Astrocyte of the spinal cord (primary cell): ENCODE data around the gene COQ3.
A peak's percentile ranks its signal among the peaks of the same experiment; 100 is the strongest.

Experiments used
- DNase-seq: peaks from one replicate; pipeline ENCODE4 v3.0.0; 2011; ENCODE audit warnings: low read depth, low spot score
- H3K4me3 ChIP-seq: 2 replicates; pipeline ENCODE4 v1.5.1; 2011; ENCODE audit warnings: low read depth, mild to moderate bottlenecking, low read length, moderate library complexity
- in situ Hi-C: cut with HindIII; loops from 2 replicates; pipeline ENCODE4 v1.10.0; 2017; ENCODE audit warnings: low sequenced_read_pairs
- TF ChIP-seq, protein P1 (sequence below): IDR thresholded peaks from 2 replicates; pipeline ENCODE4 v1.5.1; 2012; ENCODE audit warnings: low read depth, mild to moderate bottlenecking, low read length, inconsistent platforms

COQ3 gene

DNA sequence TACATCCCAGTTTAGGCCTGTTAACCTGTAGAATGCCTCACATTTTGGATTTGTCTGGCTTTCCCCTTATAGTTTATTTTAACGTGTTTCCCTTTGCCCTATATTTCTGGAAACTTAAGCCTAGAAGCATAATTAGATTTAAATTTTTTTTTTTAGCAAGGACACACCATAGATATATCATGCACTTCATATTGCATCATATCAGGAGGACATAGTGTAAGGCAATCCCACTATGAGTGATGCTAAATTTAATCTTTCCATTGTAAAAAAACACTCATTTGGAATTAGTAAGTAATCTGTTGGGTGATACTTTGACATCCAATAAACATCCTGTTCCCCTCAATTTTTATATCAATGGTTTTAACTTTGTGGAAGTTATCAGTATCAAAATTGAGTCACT is 34.2 kb downstream of the COQ3 start:
- H3K4me3 ChIP-seq, result no peak overlapping the region
- TF ChIP-seq, protein P1, sequence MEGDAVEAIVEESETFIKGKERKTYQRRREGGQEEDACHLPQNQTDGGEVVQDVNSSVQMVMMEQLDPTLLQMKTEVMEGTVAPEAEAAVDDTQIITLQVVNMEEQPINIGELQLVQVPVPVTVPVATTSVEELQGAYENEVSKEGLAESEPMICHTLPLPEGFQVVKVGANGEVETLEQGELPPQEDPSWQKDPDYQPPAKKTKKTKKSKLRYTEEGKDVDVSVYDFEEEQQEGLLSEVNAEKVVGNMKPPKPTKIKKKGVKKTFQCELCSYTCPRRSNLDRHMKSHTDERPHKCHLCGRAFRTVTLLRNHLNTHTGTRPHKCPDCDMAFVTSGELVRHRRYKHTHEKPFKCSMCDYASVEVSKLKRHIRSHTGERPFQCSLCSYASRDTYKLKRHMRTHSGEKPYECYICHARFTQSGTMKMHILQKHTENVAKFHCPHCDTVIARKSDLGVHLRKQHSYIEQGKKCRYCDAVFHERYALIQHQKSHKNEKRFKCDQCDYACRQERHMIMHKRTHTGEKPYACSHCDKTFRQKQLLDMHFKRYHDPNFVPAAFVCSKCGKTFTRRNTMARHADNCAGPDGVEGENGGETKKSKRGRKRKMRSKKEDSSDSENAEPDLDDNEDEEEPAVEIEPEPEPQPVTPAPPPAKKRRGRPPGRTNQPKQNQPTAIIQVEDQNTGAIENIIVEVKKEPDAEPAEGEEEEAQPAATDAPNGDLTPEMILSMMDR, result no peak
- no peak for DNase-seq
- in situ Hi-C loops, result no loop called here

DNA sequence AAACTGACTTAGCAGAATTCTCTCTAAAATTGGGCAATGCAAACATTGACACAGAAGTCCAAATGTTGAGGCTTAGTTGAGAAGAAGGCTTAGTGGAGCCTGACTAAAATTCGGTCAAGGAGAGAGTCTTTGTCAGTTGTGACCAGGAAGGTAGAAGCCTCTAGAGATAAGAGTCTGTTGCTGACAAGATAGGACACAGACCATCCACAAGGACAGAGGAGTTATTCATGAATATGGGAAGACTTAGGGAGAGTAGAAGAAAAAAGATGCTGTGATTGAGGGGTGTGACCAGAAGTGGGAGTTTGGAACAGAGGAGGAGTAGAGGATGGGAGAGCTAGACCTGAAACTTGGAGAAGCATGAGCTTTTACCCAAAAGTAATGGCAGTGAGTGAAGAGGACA is 37.4 kb downstream of the COQ3 start:
- in situ Hi-C loops, result no loop called here

DNA sequence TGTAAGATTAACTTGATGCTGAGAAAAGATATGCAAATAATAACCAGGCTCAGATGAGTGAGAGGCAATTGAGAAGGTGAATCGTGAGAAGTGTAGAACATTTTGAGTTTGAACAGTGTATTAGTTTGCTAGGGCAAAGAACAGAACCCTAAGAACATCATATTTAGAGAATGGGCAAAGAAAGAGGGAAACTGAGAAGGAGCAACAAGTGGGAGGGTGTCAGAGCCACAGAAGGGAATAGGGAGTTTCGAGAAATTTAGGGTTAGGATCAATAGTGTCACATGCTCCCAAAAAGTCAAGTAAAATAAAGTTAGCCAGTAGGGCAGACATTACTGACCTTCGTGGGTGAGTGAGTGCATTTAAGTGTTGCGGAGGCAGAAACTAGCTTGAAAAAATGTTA is 39.0 kb downstream of the COQ3 start:
- in situ Hi-C loops, result no loop called here
- TF ChIP-seq, protein P1, result no peak
- H3K4me3 ChIP-seq, result no peak overlapping the region

More for the DNA sequence above, 37.4 kb downstream of the COQ3 start:
- no peak for DNase-seq
- no peak overlapping the region for H3K4me3 ChIP-seq
- TF ChIP-seq, protein P1, result no peak

DNA sequence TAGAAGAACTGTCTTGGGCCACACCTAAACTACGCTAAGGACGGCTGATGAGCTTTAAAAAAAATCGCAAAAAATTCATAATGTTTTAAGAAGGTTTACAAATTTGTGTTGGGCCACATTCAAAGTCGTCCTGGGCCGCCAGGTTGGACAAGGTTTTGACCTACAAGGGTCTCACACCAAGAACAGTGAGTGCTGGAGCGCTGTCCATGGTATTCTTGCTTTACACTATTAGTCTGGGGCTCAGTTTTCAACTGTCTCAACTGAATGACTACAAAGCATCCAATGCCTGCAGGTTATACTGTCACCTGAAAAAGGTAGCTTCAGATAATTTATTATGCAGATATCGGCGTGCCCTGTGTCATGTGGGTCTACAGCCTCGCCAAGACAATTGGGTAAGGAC is 40.9 kb downstream of the COQ3 start:
- no peak overlapping the region for H3K4me3 ChIP-seq
- in situ Hi-C loops, result no loop called here
- TF ChIP-seq, protein P1, result no peak
- DNase-seq, result no peak

More for the DNA sequence above, 39.0 kb downstream of the COQ3 start:
- DNase-seq, result no peak

DNA sequence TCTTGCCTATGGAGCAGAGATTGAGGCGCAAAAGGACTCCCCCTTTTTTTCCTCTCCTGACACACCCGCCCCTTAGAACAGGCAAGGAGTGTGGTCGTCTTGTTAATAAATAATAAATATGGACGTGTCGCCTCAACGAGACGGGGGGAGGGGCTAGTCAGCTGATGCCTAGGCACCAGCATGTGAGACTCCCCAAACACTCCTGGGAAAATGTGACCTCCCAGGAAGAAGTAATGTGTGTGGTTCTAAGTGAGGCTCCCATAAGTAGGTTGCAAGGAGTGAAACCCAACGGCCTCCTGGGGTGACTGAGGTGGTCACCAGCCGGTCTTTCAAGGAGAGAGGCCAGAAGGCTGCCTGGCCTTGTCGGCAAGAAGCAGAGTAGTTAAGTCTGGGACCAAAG is 43.4 kb downstream of the COQ3 start:
- H3K4me3 ChIP-seq, result no peak overlapping the region
- TF ChIP-seq, protein P1, result no peak
- in situ Hi-C loops, result no loop called here
- no peak for DNase-seq

DNA sequence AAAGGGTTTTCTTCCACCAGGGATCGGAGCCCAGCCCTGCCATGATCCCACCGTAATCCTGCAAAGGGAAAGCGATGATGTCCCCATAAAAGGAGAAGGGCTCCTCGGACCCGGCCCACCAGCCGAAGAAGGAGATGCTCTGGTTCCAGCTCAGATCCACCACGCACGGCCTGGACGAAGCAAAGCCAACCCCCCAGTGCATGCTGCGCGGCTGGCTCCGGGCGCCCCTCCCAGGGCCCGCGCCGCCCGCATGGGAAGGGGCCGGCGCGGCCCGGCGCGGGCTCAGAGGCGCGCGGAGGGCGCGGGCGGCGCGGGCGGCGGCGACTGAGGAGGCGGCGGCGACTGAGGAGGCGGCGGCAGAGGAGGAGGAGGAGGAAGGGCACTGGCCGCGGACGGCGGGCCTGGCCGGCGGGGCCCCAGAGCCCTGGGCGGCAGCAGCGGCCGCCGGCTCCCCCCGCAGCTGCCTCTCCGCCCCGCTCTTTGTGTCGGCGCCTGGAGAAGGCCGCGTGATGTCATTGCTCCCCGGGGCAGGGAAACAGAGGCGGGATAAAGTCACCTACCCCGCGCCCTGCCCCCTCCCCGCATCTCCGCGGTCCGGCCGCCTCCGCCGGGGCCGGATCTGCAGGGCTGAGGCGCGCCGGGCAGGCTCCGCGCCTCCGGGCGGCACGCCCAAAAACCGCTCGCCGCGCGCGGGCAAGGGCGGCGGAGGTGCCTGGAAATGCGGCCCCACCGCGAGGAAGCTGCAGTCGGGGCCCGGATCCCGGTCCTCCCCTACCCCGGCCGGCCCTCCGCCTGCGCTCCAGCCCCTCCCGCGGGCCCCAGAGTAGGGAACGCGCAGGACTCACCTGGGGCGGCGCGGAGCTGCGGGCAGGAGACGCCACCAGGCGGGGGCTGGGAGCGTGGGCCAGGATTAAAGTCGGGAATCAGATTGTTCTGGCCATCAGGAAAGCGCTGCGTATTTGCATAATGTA is 44.5 kb downstream of the COQ3 start, which contains the start of gene FAXC:
Gene FAXC, minus strand, starts transcription at position 504 of the 971 bp plus-strand sequence. Its CDS starts 302 bp downstream, at position 202.
- peak within 1 kb of the TSS; percentile 58 for H3K4me3 ChIP-seq
- TF ChIP-seq, protein P1, result peak; percentile 18
- no peak for DNase-seq
- in situ Hi-C loops, result no loop called here
